Loucy (cell line): ENCODE measurements around the gene MBP.

ENCODE experiments used
- H2AFZ ChIP-seq: fragments of 200-600 bp; sonication (generic); 2 replicates; pipeline ENCODE4 v1.6.0; 2016; ENCODE audit warnings: antibody characterized with exemption, mild to moderate bottlenecking, low read length, moderate library complexity
- H3F3A ChIP-seq: fragments of 200-600 bp; 2 replicates; pipeline ENCODE4 v1.6.0; 2016; ENCODE audit warnings: antibody characterized with exemption, low read depth, mild to moderate bottlenecking
- H3K27me3 ChIP-seq: fragments of 200-600 bp; sonication (generic); 2 replicates; pipeline ENCODE4 v1.6.1; 2014; ENCODE audit warnings: low read length, mild to moderate bottlenecking; ENCODE audit not compliant: insufficient read depth, poor library complexity, severe bottlenecking
- H3K36me3 ChIP-seq: fragments of 200-600 bp; sonication (generic); 2 replicates; pipeline ENCODE4 v1.6.1; 2016; ENCODE audit warnings: low read length; ENCODE audit not compliant: insufficient read depth
- H3K4me1 ChIP-seq: fragments of 200-600 bp; sonication (generic); 2 replicates; pipeline ENCODE4 v1.5.1; 2014; ENCODE audit warnings: low read length, mild to moderate bottlenecking; ENCODE audit not compliant: insufficient read depth, poor library complexity, severe bottlenecking
- H3K4me2 ChIP-seq: fragments of 200-600 bp; sonication (generic); 2 replicates; pipeline ENCODE4 v1.6.0; 2014; ENCODE audit warnings: antibody characterized with exemption, low read length, low read depth, mild to moderate bottlenecking; ENCODE audit not compliant: poor library complexity, severe bottlenecking
- H3K4me3 ChIP-seq: fragments of 200-600 bp; sonication (generic); 2 replicates; pipeline ENCODE4 v1.5.1; 2014; ENCODE audit warnings: low read length, mild to moderate bottlenecking, mixed read lengths; ENCODE audit not compliant: poor library complexity, severe bottlenecking
- H3K79me2 ChIP-seq: fragments of 200-600 bp; sonication (generic); 2 replicates; pipeline ENCODE4 v1.6.1; 2014; ENCODE audit warnings: low read length; ENCODE audit not compliant: insufficient read depth
- H3K9ac ChIP-seq: fragments of 200-600 bp; sonication (generic); 2 replicates; pipeline ENCODE4 v1.6.0; 2014; ENCODE audit warnings: mild to moderate bottlenecking, low read depth, low read length, moderate library complexity; ENCODE audit not compliant: poor library complexity, severe bottlenecking
- H3K9me2 ChIP-seq: fragments of 200-600 bp; sonication (generic); replicated peaks from 2 replicates; pipeline ENCODE4 v1.6.1; 2016; ENCODE audit warnings: low read depth, low read length, mixed read lengths
- H3K9me3 ChIP-seq: fragments of 200-600 bp; sonication (generic); 2 replicates; pipeline ENCODE4 v1.6.1; 2014; ENCODE audit warnings: mild to moderate bottlenecking, antibody characterized with exemption, low read length, low read depth; ENCODE audit not compliant: insufficient read depth
- H4K20me1 ChIP-seq: fragments of 200-600 bp; sonication (generic); 2 replicates; pipeline ENCODE4 v1.6.0; 2014; ENCODE audit warnings: antibody characterized with exemption, low read length, mild to moderate bottlenecking; ENCODE audit not compliant: insufficient read depth, poor library complexity, severe bottlenecking
- CTCF ChIP-seq: fragments of 200-600 bp; sonication (generic); conservative IDR thresholded peaks from 2 replicates; pipeline ENCODE4 v1.5.1; 2014; ENCODE audit warnings: mild to moderate bottlenecking, antibody characterized with exemption, low read length
- EZH2phosphoT487 ChIP-seq: fragments of 200-600 bp; IDR thresholded peaks from 2 replicates; pipeline ENCODE4 v1.6.1; 2018; ENCODE audit warnings: antibody characterized with exemption, mild to moderate bottlenecking, moderate library complexity, borderline replicate concordance

MBP gene

DNA sequence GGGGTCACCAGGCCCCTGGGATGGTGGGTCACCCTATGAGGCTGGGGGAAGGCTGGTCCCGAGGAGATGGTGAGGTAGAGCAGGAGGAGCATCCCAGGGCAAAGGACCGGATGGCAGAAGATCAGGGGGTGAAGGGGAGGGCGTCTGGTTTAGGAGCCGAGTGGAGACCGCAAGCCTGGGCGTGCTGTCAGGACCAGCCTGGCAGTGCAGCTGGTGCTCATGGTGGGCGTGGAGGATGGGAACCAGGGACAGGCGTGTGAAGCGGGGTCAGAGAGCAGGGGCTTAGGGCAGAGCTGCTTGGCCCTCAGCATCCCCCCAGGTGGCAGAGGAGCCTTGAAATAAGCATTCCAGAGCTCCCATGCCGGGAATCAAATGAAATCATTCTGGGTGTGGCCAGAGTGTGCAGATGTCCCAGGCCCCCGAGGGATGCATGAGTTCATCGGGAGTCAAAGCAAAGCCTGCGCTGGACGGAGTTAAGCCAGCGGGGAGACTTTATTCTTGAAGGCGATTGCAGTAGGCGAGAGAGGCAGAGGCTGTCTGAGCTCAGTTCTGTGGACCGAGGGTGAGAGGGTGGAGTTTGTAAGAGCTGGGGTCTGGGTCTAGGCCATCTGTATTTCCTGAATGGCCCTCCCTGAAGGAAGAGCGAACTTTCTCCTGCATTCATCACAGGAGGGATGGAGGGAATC lies 33.1 kb upstream of the MBP start:
- Histone ChIP-seq H3K79me2 (no peaks in the 10 kb centered on the region), H2AFZ (no peak overlapping the region), H3K36me3 (no peaks in the 10 kb centered on the region), H3K9me3 (no peaks in the 10 kb centered on the region), H4K20me1 (no peaks in the 10 kb centered on the region), H3K4me2 (no peak overlapping the region), H3K4me3 (no peak overlapping the region), H3K9ac (no peak overlapping the region), H3K9me2 (no peaks in the 10 kb centered on the region), H3K4me1 (peaks cover 14% of the 10 kb centered on the region), H3F3A (no peaks in the 10 kb centered on the region), H3K27me3 (no peaks in the 10 kb centered on the region)
- TF ChIP-seq EZH2phosphoT487 (no peak), CTCF (no peak)

- Histone ChIP-seq H3K36me3 (no peaks in the 10 kb centered on the region), H3K27me3 (no peaks in the 10 kb centered on the region), H2AFZ (no peak overlapping the region), H3F3A (no peaks in the 10 kb centered on the region), H3K9me2 (no peaks in the 10 kb centered on the region), H3K4me3 (no peak overlapping the region), H3K9me3 (no peaks in the 10 kb centered on the region), H3K9ac (no peak overlapping the region), H3K4me2 (no peak overlapping the region), H3K4me1 (peaks cover 16% of the 10 kb centered on the region), H3K79me2 (no peaks in the 10 kb centered on the region), H4K20me1 (no peaks in the 10 kb centered on the region)
- TF ChIP-seq EZH2phosphoT487 (no peak), CTCF (no peak)
Observed at GRCh38 chr18:77164763-77165485, 32.3 kb upstream of the MBP start.

DNA sequence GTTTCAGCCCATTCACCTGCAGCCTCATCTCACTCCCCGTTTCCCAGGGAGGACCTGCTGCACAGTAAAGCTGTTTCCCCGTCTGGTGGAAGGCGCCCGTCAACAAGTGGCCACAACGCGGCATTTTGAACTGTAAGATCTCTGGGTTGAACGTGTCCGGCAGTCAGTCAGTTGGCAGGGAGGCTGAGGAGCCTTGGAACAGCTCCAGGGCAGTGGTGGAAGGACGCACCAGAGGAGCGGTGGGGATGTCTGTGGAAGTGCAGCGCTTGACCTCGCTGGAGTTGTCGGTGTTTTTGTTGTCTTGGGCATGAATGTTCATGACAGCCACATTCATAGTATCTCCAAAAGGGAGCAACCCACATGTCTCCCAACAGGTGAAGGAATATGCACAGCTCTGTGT lies 31.4 kb upstream of the MBP start:
- TF ChIP-seq CTCF (no peak), EZH2phosphoT487 (no peak)
- H3K4me1 ChIP-seq = peaks cover 16% of the 10 kb centered on the region
- H3K9me2 ChIP-seq = no peaks in the 10 kb centered on the region
- no peaks in the 10 kb centered on the region for H3K79me2 ChIP-seq
- H3K27me3 ChIP-seq = no peaks in the 10 kb centered on the region
- H3K9ac ChIP-seq = no peak overlapping the region
- no peak overlapping the region for H3K4me2 ChIP-seq
- no peak overlapping the region for H2AFZ ChIP-seq
- H3F3A ChIP-seq = no peaks in the 10 kb centered on the region
- H3K36me3 ChIP-seq = no peaks in the 10 kb centered on the region
- H4K20me1 ChIP-seq = no peaks in the 10 kb centered on the region
- H3K4me3 ChIP-seq = no peak overlapping the region
- H3K9me3 ChIP-seq = no peaks in the 10 kb centered on the region
